Activated gamma-delta T cell (primary cell): Measurements from ENCODE around the gene P3H1.
"Not testable (repeated sequence)": the region's sequence is repeated elsewhere in the genome, so short reads cannot be mapped to it uniquely, and the experiment has no call there.

Experiments
- DNase-seq: peaks from one replicate; lab custom pipeline; 2025; lab: John Stamatoyannopoulos, UW

Gene P3H1

DNA sequence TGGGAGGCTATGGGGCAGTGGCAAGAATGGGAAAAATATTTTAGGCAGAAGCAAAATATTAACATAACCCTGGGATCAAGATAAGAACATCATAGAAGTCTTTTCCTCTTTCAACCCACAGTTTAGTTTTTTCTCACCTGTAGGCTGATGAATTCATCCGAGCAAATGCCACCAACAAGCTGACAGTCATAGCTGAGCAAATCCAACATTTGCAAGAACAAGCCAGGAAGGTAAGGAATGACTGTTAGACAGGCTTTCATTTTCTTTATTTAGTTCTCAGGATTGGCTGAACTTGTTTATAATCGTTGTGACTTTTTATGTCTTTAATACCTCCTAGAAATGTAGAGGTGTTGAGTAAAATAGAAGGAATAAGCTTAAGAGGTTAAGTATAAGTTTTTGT is 6.6 kb upstream of the P3H1 start:
- no peak for DNase-seq

DNA sequence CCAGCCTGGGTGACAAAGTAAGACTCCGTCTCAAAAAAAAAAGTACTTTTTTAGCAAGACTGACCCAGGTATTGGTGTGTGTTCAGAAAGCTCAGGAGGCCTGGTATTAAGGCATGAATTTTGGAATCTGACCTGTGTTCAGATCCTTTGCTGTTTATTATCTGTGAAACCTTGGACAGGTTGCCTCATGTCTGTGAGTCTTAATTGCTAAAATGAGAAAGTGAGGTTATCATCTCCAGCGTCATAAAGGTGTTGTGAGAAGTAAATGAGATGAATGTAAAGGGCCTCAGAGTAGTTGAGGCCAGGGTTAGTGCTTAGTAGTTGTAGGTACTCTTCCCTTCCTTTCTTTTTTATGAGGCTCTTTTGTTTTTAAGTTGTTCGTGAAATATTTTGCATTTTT is 3.0 kb upstream of the P3H1 start:
- DNase-seq: no peak

DNA sequence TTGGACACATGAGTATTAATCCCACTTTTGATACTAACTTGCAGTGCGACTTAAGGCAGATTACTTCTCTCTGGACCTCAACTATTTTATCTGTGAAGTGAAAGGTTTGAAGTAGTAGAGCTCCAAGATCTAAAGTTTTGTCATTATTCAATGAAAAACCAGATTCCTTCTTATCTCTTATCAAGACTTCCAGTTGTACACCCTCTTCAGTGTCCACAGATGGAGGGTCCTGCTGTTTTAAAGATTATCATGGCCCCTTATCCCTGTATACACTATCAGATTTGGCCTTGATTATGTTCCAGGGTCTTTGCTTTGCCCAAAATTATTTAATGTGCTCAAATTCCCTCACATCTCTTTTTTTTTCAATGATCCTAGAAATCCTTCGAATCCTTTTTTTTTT is 1.3 kb upstream of the P3H1 start:
- DNase-seq: no peak

DNA sequence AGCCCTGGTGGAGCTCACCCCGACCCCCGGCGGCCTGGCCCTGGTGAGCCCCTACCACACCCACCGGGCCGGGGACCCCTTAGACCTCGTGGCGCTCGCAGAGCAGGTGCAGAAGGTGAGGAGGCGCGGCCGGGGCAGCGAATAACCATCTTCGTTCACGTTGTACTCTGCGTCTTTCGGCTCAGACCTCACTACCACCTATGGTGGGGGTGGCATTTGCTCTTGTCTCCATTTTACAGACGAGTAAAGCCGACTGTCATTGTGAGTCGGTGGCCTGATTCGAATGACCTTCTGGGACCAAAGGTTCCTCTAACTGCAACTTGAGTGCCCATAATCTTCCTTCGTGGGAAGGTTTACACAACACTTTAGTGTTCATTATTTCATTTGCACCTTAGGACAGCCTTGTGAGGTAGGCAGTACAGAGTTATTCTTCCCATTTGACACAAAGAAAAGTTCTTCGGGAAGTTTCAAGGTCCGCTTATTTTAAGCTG is 727 bp upstream of the P3H1 start:
- DNase-seq: no peak

DNA sequence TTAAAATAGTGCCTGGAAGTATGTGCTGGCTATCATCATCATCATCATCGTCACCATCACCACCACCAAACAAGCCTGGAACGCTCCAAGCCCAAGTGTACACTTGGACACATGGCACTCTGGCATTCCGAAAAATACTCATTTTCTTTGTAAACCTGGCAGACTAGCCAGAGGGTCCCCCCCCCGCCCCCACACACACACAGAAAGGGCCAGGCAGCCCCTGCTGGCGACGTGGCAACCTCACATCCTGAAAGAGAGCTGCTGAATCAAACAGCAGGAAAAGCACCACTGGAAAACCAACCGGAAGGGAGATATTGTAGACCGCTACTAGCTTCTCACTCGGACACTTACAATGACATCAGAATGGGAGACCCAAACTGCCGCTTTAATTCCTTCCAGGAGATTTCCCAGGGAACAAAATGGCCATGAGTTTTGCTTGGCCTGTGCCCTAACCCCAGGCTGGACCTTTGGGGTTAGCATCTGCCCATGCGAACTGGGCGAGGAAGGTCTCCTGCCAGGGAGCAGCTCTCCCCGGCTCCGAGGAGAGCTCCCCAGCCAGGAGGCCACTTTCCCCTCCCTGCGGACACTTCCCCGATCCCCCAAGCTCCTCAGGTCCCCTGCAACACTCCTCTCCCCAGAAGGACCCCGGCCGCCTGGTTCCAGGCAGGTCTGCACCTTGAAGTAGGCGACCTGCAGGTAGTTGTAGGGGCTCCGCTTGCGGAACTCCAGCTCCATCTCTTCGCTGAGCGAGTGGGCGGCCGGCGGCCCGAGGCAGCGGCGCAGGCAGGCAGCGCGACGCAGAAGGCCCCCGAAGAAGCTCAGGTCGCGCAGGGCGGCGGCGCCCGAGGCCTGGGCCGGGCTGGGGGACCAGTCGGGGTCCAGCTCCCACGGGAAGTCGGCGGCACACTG is 742 bp downstream of the P3H1 start:
- DNase-seq: no peak

DNA sequence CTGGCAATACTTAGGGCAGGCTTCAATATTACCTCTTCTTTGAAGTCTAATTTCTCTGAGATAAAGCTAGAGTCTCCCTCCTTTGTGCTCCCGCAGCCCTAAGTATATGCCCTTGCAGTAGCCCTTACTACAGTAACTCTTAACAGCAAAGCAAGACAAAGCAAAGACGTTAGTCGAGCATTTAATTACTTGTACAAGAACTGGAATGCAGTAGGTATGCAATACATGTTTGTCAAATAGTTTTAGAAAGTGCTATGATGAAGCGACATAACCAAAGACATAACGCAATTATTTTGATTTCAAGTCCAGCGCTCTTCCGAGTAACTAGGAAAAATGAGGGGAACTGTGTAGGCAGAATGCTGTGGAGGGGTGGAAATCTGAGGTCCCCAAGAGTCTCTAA is 1.6 kb downstream of the P3H1 start:
- DNase-seq: no peak

DNA sequence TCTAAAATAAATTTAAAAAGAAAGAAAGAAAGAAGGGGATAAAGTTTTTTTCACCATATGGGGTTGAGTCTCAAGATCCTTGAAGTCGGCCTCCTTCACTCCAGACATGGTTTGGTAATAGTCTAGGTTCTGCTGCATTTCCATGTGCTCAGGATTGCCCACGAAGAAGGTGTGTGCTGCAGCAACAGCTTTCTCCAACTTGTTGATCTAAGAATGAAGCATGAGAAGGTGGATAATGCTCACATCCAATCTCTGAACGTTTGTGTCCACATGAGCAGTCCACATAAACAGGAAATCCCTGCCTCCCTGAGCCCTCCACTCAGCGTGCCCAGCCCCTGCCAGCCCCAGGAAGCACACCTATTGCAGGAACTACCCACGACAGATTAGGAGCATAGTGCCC is 4.6 kb downstream of the P3H1 start:
- DNase-seq: no peak

DNA sequence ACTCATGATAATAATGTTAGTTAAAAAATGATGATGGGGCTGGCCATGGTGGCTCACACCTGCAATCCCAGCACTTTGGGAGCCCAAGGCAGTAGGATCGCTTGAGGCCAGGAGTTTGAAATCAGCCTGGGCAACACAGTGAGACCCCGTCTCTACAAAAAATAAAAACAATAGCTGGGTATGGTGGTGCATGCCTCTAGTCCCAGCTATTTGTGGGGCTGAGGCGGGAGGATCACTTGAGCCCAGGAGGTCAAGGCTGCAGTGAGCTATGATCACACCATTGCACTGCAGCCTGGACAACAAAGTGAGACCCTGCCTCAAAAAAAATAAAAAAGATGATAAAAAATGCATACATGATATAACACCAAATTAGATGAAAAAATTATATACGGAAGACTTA is 5.3 kb downstream of the P3H1 start:
- no peak for DNase-seq

DNA sequence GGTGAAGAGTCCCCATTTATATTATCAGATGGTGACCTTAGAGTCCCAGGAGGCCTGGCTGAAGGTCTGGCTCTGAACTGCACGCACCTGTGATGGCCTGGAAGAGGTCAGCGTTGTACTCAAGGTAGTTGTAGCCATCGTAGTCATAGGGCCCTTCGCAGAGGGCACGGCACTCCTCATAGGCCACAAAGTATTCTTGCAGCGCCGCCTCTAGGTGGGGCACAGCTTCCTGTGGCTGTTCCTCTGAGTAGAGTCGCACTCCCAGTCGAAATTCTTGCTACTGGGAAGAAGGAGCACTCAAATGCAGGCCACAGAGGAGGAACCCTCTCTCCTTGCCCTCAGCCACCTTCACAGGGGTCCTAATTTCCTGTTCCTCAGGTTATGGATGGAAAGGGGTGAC is 7.7 kb downstream of the P3H1 start:
- DNase-seq: no peak

DNA sequence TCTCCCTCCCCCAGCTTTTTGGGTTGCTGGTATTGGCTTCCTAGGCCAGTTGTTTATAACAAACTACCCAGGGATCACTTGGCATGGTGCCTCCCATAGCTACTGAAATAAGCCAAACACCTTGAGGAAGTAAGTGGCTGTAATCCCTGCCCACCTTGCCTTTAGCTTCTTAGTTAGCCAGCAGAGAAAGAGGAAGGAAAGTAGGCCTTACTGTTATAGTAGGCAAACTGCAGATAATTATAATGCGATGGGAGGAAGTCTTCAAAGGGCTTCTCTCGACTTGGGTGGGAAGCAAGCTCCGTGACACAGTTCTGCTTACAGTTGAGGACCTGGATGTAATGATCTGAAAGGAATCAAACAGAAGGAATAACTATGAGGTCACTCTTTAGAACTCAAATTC is 8.2 kb downstream of the P3H1 start:
- no peak for DNase-seq

DNA sequence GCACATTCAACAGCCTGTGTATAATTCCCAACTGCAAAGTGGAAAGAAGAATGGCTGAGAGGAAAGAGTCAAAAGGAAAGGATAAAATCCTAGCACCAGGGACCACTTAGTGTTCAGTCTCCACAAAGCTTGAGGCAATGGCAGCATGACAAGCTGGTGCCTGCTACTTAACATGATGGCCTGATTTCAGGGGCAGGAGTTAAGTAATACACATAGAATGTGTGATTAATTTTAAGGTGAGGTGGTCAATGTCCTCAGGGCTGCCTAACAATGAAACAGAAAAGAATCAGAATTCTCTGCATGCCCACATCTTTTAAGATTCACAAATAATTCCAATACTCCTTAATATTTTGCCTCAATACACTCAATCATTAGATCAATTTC is 8.9 kb downstream of the P3H1 start:
- no peak for DNase-seq

DNA sequence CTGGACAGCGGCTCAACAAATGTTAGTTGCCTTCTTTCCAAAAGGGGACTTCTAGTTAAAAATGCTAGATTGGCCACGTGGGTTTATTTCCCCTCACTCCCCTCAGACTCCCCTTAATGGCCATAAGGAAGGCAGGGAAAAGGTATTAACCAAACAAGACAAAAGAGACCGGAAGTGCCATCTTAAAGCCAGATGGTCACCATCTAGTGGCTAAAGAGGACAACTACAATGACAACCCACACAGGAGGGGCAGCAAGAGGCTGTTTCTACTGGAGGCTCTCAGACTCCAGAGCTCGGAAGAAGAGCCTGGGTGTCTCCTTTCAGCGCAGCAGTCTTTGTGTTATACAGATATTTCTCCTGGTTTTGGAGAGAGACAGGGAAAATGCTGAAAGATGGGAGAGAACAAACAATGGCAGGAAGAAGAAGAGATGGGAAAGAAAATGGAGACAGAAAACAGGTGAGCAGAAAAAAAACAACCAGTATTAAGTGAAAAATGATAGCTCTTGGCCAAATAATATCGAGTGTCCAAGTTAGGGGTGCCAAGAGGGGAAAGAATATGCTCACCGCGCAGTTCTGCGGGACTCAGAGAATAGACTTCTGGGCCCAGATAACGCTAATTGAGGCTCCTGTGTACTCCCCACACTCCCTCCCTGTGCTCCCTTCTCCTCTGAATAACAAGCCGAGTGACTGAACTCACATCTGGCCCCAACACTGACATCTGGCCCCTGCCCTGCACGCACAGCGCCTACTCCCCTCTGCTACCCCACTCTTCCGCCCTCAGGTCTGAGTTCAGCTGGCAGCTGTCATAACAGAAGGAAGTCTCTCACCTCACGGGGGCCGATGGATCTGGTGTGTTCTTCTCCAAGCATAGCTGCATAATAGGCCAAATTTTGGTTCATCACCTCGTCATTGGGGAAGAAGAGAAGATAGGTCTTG is 9.6 kb downstream of the P3H1 start:
- DNase-seq: no peak

DNA sequence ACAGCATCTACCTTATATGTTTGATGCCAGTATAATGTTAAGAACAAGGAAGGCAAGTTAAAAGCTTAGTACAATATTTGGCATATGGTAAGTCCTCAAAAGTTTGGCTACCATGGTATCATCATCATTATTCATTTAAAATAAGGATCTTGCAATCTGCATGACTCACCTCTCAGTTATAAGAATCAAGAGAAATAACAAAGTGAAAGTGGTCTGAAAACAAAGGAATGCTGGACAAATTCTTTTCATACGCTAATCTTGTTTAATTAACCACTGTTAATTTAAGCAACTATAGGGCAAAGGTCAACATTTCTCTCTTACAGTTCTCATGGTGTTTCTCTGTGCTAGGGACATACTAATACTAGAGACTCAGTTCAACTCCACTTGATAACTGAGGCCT is 13.8 kb downstream of the P3H1 start:
- no peak for DNase-seq

DNA sequence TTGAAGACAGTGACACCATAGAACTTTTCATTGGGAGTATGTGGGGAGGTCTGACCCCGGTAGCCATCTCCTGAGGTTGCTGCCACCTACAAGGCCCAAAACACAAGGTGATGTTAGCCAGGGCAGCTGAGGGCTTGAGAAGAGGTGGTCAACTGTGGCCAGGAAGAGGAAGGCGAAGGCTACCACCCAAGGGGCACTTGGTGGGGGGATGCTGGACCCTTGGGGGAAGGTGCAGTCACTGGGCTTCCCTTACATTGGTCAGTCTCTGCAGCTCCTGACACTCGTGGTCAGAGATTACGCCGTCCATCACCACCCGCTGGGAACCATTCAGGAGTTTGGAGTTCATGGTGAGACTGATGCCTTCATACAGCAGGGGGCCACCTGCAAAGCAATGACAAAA is 14.5 kb downstream of the P3H1 start:
- no peak for DNase-seq

DNA sequence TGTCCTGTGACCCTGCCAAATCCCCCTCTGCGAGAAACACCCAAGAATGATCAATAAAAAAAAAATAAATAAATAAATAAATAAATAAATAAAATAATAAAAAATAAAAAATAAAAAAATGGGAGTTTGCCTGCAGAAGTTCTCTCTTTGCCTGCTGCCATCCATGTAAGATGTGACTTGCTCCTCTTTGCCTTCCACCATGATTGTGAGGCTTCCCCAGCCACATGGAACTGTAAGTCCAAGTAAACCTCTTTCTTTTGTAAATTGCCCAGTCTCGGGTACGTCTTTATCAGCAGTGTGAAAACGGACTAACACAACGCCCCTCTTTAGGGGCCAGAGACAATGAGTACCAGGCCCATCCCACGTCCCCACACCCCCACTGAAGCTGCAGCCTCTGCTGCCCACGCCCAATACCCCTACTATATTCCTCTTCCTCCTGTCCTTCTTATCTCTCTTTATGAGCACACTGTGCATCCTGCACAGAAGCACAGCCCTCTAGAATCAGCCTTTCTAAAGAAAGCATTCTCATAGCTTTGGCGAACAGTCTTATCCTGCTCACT is 15.2 kb downstream of the P3H1 start:
- not testable (repeated sequence) for DNase-seq

DNA sequence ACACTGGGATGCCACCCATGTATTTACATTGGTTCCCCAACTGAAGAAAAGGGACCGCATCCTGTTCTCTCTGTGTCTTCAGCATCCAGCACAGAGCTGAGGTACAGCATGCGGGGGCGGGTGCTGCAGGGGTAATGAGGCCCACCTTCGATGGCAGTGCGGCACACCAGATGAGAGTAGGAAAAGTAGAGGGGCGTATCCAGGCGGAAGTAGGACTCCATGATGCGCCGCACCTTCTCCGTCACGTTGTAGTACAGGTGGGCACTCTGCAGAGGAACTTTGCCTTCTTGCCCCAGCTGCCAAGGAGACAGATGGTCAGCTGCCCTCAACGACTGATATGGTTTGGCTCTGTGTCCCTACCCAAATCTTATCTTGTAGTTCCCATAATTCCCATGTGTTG is 16.8 kb downstream of the P3H1 start:
- no peak for DNase-seq

DNA sequence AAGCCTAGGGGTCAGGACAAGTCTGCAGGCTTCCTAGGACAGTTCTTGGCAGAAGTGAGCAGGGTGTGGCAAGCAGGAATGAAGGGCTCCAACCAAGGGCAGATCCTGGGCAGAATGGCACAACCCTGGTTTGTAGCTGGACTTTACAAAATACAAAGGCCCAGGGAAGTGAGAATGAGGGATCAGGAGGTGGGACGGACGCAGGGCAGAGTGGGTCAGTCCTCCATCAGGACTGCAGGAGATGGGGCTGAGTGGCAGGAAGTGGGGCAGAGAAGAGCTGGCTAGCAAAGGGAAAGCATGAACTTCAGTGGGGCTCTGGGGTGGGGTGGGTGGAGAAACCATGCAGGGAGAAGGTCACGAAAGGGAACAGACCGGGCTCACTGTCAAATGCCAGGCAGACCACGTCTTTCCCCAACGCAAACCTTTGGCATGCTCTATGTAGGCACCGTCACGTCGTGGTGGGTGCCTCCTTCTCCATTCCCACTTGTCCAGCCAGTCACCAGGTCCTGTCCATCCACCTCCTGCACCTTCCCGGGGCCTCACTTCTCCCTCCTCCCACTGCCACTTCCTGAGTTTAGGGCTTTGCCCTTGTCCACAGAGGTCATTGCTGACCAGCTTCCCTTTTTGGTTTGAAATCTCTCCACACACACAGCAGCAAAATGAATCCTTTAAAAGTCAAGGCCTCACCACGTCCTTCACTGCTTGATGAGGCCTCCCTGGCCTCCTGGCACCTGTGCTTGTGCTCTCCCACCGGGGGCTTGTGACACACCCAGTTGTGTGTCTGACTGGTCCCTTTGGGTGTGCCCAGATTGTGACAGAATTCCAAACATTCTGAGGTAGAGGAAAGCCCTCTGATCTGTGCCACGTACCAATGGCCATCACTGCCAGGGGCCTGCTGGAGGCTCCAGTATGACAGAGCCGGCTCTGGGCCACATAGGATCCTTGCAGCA is 18.1 kb downstream of the P3H1 start:
- DNase-seq: no peak

DNA sequence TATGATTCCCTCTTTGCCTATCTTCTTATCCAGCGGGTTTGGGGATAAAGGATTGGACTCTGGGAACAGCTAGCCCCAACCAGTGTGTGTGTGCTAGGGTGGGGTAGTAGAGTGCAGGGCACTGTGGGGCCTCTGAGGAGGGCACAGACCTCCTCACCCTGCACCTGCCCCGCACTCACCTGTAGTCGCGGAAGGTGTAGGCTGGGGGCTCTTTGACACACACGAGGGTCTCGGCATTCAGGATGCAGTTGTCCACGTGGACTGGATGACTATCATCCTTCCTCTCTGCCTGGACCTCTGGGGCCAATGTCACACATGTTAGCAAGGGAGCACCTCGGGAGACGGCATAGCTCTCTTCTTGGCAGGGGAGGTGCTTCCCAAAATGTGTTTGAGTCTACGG is 18.8 kb downstream of the P3H1 start:
- DNase-seq: no peak

DNA sequence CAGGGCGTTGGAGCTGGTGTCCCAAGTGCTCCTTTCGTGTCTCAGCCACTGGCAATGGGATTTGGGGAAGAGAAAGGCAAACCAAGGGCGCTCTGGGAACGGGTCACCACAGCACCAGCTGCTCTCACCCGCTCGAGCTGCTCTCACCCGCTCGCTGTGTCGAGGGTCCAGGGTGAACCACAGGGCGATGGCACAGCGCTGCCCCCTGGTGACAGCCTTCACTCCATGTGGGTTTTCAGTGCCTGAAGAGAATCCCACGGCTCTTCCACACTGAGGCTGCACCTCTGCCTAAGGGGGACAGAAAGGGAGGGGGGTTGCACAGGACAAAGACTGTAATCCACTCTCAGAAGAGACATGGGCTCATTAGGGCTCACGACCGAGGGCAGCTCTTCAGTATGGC is 19.7 kb downstream of the P3H1 start:
- DNase-seq: no peak

DNA sequence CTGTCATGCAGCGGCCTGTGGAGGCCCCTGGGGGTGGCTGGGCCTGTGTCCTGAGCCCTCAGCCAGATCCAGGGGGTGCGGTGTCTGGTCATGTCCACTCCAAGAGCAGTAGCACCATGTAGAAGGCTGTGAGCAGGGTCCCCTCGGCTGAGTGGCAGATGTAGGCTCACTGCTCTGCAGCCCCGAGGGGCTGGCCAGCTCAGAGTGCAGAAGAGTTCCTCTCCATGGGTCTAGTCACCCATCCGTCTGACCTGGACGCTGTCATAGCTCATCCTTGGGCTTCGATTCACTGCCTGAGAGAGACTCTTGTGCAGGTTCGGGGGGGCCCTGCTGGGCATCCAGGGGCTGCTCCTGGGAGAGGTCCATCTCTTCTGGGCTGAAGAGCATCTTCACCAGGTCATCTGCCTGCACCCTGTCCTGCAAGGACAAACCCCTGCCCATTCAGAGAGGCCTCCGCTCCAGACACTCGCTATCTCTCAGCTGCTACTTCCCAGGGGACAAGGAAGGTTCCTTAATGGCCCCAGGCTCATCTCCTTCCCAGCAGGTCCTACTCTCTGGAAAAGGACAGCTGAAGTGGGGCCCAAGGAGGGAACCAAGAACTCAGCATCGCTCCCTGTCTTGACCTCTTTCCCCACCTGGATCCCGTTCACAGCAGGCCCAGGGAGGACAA is 20.3 kb downstream of the P3H1 start:
- no peak for DNase-seq

DNA sequence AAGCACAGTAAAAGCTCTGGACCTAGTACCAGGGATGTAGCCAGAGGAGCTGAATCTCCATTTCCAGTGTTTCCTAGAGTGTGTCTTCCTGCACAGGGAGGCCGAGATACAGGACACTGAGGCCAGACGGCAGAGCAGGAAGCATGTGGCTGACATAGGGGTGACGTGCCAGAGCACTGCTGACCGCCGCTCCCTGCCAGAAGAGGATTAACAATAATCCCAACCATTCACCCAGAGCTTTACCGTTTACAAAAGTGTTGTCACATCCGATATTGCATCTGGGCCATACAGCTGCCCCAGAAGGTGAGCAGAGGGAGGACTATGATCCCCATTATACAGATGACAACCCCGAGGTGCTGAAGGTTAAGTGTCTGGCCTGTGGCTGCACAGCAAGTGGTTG is 21.0 kb downstream of the P3H1 start:
- DNase-seq: no peak
